HG02678 (cell line): ENCODE data around the gene IL22RA1.

ENCODE experiments used
- ATAC-seq: cut with Tn5 transposase; IDR thresholded peaks from one replicate; pipeline ENCODE4 v1.9.1; 2021; ENCODE audit warnings: mild to moderate bottlenecking, moderate library complexity; ENCODE audit not compliant: unreplicated experiment

IL22RA1 gene

GRCh38 chr1:24167008-24167407 lies 24.1 kb upstream of the IL22RA1 start:
- ATAC-seq: no peak

- no peak for ATAC-seq
Observed at GRCh38 chr1:24165500-24165899, 22.6 kb upstream of the IL22RA1 start.

- no peak for ATAC-seq
Observed at GRCh38 chr1:24164004-24164403, 21.1 kb upstream of the IL22RA1 start.

- ATAC-seq: no peak
Observed at GRCh38 chr1:24162201-24162600, 19.3 kb upstream of the IL22RA1 start.

- ATAC-seq: no peak
Observed at GRCh38 chr1:24161270-24161669, 18.3 kb upstream of the IL22RA1 start.

- ATAC-seq: no peak
Observed at GRCh38 chr1:24159366-24159765, 16.4 kb upstream of the IL22RA1 start.

- no peak for ATAC-seq
Observed at GRCh38 chr1:24157918-24158481, 15.1 kb upstream of the IL22RA1 start.

- no peak for ATAC-seq
Observed at GRCh38 chr1:24156542-24157260, 13.8 kb upstream of the IL22RA1 start.

- no peak for ATAC-seq
Observed at GRCh38 chr1:24155011-24155782, 12.3 kb upstream of the IL22RA1 start.

- no peak for ATAC-seq
Observed at GRCh38 chr1:24154215-24154614, 11.3 kb upstream of the IL22RA1 start.

GRCh38 chr1:24152631-24153494 lies 9.9 kb upstream of the IL22RA1 start:
- no peak for ATAC-seq

- no peak for ATAC-seq
Observed at GRCh38 chr1:24151175-24151533, 8.2 kb upstream of the IL22RA1 start.

- no peak for ATAC-seq
Observed at GRCh38 chr1:24150234-24151174, 7.6 kb upstream of the IL22RA1 start.

GRCh38 chr1:24149866-24150233 lies 6.9 kb upstream of the IL22RA1 start:
- ATAC-seq: no peak

GRCh38 chr1:24147816-24148215 lies 4.9 kb upstream of the IL22RA1 start:
- no peak for ATAC-seq

- ATAC-seq: no peak
Observed at GRCh38 chr1:24147194-24147593, 4.3 kb upstream of the IL22RA1 start.

- no peak for ATAC-seq
Observed at GRCh38 chr1:24141311-24141997, 1.5 kb downstream of the IL22RA1 start.

GRCh38 chr1:24140741-24141181 lies 2.2 kb downstream of the IL22RA1 start:
- no peak for ATAC-seq

GRCh38 chr1:24139841-24140425 lies 3.0 kb downstream of the IL22RA1 start:
- no peak for ATAC-seq
